ENCODE data around the gene IL23R. TPM values are rescaled to one million over a fixed set of nuclear protein-coding genes. Genes with fewer than 3 reads are reported as not detected.

Gene IL23R
- total and polyA plus RNA-seq, 2 of the 8 experiments (the other 6 are each of a cell fraction or from before 2014, with no cell fraction given): not detected

DNA sequence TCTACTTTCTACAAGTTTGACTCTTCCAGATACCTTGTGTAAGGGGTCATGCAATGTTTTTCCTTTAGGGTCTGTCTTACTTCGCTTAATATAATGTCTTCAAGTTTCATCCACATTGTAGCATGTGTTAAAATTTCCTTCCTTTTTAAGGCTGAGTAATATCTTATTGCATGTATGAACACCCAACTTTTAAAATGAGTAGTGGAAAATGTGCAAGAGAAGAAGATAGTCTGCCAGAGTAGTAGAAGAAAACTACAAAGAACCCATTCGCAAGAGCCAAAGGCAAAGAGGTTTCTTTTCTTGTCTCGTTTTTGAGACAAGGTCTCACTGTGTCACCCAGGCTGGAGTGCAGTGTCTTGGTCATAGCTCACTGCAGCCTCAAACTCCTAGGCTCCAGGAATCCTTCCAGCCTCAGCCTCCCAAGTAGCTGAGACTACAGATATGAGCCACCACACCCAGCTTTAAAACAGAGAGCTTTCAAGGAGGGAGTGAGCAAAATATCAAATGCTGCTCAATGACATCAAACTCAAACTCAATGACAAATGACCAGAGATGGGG lies 9.4 kb downstream of the IL23R start (continued):
- TF ChIP-seq BRCA1 (IDR thresholded peaks at IDR 0.05; ENCODE audit: low read depth, low read length): no peak
- no peak for TF ChIP-seq PHF8 (conservative IDR thresholded peaks at IDR 0.05; ENCODE audit: low read depth, low read length)
- TF ChIP-seq TBP (IDR thresholded peaks at IDR 0.05; ENCODE audit: low read depth, low read length): no peak

Measured in H1 (cell line).